Kidney epithelial cell (primary cell): Measurements from ENCODE around the gene TRIB2. TPM values are rescaled to one million over a fixed set of nuclear protein-coding genes. Genes with fewer than 3 reads are reported as not detected.

ENCODE experiments used
- DNase-seq: peaks from one replicate; pipeline ENCODE4 v3.0.0-alpha.2; 2010; ENCODE audit warnings: low read depth
- H3K27me3 ChIP-seq: 2 replicates; pipeline ENCODE4 v1.6.0; 2011; ENCODE audit warnings: low read length; ENCODE audit not compliant: control insufficient read depth, insufficient read depth
- H3K36me3 ChIP-seq: 2 replicates; pipeline ENCODE4 v1.5.1; 2011; ENCODE audit warnings: low read length; ENCODE audit not compliant: control insufficient read depth, insufficient read depth
- H3K4me3 ChIP-seq: 2 replicates; pipeline ENCODE4 v1.5.1; 2011; ENCODE audit warnings: low read depth, mild to moderate bottlenecking, control low read depth, low read length
- total RNA-seq: library from RNA; depleted of rRNA; stranded (reverse); fragments of >200 nt; gene quantifications from 2 replicates; pipeline ENCODE4 v1.2.3, GENCODE V29; 2015
- TF ChIP-seq, protein P1 (sequence below): IDR thresholded peaks from 2 replicates; pipeline ENCODE4 v1.5.1; 2011; ENCODE audit warnings: mild to moderate bottlenecking, moderate library complexity, low read length, control low read depth, inconsistent platforms; ENCODE audit not compliant: insufficient read depth, poor library complexity, severe bottlenecking

The TRIB2 gene
- total RNA-seq, 1 donor from 2014 or later, result 16.9 TPM

GRCh38 chr2:12701786-12702167 lies 15.0 kb upstream of the TRIB2 start:
- Histone ChIP-seq H3K4me3 (no peak overlapping the region), H3K27me3 (no peaks in the 10 kb centered on the region), H3K36me3 (no peaks in the 10 kb centered on the region)
- no peak for DNase-seq
- TF ChIP-seq, protein P1, sequence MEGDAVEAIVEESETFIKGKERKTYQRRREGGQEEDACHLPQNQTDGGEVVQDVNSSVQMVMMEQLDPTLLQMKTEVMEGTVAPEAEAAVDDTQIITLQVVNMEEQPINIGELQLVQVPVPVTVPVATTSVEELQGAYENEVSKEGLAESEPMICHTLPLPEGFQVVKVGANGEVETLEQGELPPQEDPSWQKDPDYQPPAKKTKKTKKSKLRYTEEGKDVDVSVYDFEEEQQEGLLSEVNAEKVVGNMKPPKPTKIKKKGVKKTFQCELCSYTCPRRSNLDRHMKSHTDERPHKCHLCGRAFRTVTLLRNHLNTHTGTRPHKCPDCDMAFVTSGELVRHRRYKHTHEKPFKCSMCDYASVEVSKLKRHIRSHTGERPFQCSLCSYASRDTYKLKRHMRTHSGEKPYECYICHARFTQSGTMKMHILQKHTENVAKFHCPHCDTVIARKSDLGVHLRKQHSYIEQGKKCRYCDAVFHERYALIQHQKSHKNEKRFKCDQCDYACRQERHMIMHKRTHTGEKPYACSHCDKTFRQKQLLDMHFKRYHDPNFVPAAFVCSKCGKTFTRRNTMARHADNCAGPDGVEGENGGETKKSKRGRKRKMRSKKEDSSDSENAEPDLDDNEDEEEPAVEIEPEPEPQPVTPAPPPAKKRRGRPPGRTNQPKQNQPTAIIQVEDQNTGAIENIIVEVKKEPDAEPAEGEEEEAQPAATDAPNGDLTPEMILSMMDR, result no peak

- no peak for DNase-seq
- H3K27me3 ChIP-seq, result no peaks in the 10 kb centered on the region
- TF ChIP-seq, protein P1, result no peak
- no peaks in the 10 kb centered on the region for H3K36me3 ChIP-seq
- no peak overlapping the region for H3K4me3 ChIP-seq
Measured at GRCh38 chr2:12702168-12703121, 14.3 kb upstream of the TRIB2 start.

DNA sequence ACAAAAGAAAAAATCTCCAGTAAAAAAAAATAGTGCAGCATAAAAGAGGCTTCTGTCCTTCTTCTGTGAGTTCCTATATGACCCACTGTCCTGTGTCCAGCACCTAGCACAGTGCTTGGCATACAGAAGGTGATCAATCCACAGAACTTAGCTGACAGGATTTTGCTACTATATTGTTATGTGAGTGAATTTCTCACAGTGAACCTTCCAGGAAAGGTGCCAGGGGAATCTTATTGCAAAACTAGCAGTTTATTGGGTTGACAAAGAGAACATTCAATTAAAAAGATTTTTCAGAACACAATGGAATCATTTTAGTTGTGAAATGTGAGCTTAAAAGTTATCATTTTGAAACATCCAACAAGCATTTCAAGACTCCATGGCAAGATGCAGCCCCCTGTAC lies 12.4 kb upstream of the TRIB2 start:
- TF ChIP-seq, protein P1, result no peak
- H3K27me3 ChIP-seq, result no peaks in the 10 kb centered on the region
- no peak overlapping the region for H3K4me3 ChIP-seq
- no peaks in the 10 kb centered on the region for H3K36me3 ChIP-seq
- DNase-seq, result no peak

DNA sequence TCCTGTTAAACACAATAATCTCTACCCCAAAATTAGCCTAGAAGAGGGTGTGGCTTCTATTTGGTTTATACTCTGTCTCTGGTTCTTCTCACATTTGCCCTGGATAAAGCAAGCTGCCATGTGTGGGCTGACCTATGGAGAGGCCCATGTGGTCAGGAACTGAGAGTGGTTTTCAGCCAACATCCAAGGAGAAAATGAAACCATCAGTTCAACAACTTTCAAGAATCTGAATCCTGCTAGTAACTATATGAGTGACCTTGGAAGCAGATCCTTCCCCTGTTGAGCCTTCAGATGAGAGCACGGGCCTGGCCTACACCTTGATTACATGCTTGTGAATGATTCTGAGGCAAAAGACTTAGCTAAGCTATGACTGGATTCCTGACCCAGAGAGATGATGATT lies 11.5 kb upstream of the TRIB2 start:
- DNase-seq, result no peak
- no peaks in the 10 kb centered on the region for H3K36me3 ChIP-seq
- no peaks in the 10 kb centered on the region for H3K27me3 ChIP-seq
- no peak overlapping the region for H3K4me3 ChIP-seq
- TF ChIP-seq, protein P1, result no peak

DNA sequence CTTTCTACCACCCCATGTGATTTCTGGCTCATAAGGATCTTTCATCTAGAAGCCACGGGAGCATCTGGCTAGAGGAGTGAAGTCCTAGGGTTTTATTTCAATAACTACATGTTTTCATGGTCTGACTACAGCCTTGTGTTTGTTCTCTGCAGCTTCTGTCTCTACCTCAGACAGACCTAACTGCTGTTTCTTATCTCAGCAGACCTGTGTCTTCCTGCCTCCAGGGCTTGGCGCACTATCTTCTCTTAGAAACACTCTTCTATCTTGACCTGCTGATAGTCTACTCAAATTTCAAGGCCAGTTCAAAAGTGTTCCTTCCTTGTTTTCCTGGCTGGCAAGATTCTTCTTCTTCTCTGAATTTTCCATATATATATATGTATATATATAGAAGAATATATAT lies 11.0 kb upstream of the TRIB2 start:
- TF ChIP-seq, protein P1, result no peak
- H3K27me3 ChIP-seq, result no peaks in the 10 kb centered on the region
- DNase-seq, result no peak
- no peak overlapping the region for H3K4me3 ChIP-seq
- H3K36me3 ChIP-seq, result no peaks in the 10 kb centered on the region
